ENCODE measurements around the gene MYL6.

- TF ChIP-seq, protein P1, sequence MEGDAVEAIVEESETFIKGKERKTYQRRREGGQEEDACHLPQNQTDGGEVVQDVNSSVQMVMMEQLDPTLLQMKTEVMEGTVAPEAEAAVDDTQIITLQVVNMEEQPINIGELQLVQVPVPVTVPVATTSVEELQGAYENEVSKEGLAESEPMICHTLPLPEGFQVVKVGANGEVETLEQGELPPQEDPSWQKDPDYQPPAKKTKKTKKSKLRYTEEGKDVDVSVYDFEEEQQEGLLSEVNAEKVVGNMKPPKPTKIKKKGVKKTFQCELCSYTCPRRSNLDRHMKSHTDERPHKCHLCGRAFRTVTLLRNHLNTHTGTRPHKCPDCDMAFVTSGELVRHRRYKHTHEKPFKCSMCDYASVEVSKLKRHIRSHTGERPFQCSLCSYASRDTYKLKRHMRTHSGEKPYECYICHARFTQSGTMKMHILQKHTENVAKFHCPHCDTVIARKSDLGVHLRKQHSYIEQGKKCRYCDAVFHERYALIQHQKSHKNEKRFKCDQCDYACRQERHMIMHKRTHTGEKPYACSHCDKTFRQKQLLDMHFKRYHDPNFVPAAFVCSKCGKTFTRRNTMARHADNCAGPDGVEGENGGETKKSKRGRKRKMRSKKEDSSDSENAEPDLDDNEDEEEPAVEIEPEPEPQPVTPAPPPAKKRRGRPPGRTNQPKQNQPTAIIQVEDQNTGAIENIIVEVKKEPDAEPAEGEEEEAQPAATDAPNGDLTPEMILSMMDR (IDR thresholded peaks at IDR 0.05), result no peak
- TF ChIP-seq POLR2A (IDR thresholded peaks at IDR 0.05), result peak; percentile 56 to 84
- TF ChIP-seq POLR2AphosphoS5 (IDR thresholded peaks at IDR 0.05), result peak in 2 of 3 donors; percentile 43 to 69
- TF ChIP-seq EP300 (IDR thresholded peaks at IDR 0.05), result no peak
These were observed 30.1 kb upstream of the MYL6 start, which contains the start of gene ESYT1 for GRCh38 chr12:56127888-56128669.

Data from suprapubic skin (tissue), 4 donors.